Testis (tissue), 2 donors: Measurements from ENCODE around the gene MAT2A.

Experiments used
- CTCF ChIP-seq, 3 experiments: fragments of 450-650 bp in 2 of 3; fragments of 200-600 bp in 1 of 3; sonication (generic) in 1 of 3; IDR thresholded peaks; one replicate each; pipeline ENCODE4 v1.5.1; 2016 to 2019; ENCODE audit warnings: antibody characterized with exemption in 3 of 3, mild to moderate bottlenecking in 2 of 3, moderate library complexity in 1 of 3
- POLR2A ChIP-seq: fragments of 450-650 bp; IDR thresholded peaks from one replicate; pipeline ENCODE4 v1.6.1; 2017; ENCODE audit warnings: antibody characterized with exemption, mild to moderate bottlenecking, moderate library complexity

- no peak for TF ChIP-seq CTCF (IDR thresholded peaks at IDR 0.05)
- no peak for TF ChIP-seq POLR2A
Measured at GRCh38 chr2:85590950-85591349, 52.0 kb downstream of the MAT2A start.
